Measurements from ENCODE around the gene MYO9B. TPM values are rescaled to one million over a fixed set of nuclear protein-coding genes. Genes with fewer than 3 reads are reported as not detected.

The MYO9B gene
- total and polyA plus RNA-seq, 10 donors, result 70.5 to 329 (median 256) TPM

DNA sequence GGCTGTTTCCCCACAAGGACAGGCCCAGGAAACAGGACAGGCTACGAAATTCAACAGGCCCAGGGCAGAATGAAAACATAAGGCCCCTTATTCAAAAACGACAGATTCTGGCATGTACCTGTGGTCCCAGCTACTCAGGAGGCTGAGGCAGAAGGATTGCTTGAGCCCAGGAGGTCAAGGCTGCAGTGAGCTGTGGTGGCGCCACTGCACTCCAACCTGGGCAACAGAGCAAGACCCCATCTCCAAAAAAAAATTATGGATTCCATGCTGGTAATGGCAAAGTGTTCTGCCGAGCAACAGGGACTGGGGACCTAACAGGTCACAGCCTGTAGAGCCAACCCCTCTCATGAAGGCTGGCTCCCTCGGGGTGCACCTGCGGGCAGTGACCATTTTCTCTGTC is 87.0 kb downstream of the MYO9B start:
- TF ChIP-seq POLR2A (IDR thresholded peaks at IDR 0.05) (no peak), POLR2AphosphoS5 (IDR thresholded peaks at IDR 0.05) (no peak)
- TF ChIP-seq, protein P1, sequence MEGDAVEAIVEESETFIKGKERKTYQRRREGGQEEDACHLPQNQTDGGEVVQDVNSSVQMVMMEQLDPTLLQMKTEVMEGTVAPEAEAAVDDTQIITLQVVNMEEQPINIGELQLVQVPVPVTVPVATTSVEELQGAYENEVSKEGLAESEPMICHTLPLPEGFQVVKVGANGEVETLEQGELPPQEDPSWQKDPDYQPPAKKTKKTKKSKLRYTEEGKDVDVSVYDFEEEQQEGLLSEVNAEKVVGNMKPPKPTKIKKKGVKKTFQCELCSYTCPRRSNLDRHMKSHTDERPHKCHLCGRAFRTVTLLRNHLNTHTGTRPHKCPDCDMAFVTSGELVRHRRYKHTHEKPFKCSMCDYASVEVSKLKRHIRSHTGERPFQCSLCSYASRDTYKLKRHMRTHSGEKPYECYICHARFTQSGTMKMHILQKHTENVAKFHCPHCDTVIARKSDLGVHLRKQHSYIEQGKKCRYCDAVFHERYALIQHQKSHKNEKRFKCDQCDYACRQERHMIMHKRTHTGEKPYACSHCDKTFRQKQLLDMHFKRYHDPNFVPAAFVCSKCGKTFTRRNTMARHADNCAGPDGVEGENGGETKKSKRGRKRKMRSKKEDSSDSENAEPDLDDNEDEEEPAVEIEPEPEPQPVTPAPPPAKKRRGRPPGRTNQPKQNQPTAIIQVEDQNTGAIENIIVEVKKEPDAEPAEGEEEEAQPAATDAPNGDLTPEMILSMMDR (IDR thresholded peaks at IDR 0.05 in 8 of 11, conservative IDR thresholded peaks at IDR 0.05 in 3 of 11), result no peak
- H3K27ac ChIP-seq, result no peak overlapping the region
- peaks cover 0 to 1% (median 0%) of the 10 kb centered on the region in 6 donors for H3K4me1 ChIP-seq
- 89 to 100% (median 95%) methylated on average over 6 of the region's 6 CpGs for WGBS, 5 donors
- DNase-seq, result no peak
- intact Hi-C loops (cut with DNase I; ENCODE audit: low total_unique reads), result no loop called here
- peaks cover 0 to 10% (median 4%) of the 10 kb centered on the region in 8 donors for H3K9me3 ChIP-seq
- no peaks in the 10 kb centered on the region for H3K27me3 ChIP-seq (replicated peaks in 1 of 7)
- H3K36me3 ChIP-seq, result peaks cover 8 to 100% (median 98%) of the 10 kb centered on the region in 6 donors
- H3K4me3 ChIP-seq, result no peak overlapping the region

DNA sequence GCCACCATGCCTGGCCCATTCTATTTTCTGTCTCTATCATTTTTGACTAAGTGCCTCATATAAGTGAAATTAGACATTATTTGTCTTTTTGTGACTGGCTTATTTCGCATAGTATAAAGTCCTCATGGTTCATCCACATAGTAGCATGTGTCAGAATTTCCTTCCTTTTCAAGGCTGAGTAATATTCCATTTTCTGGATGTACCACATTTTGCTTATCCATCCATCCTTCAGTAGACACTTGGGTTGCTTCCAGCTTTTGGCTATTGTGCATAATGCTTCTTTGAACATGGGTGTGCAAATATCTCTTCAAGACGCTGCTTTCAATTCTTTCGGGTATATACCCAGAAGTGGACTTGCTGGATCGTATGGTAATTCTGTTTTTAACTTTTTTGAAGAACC is 88.1 kb downstream of the MYO9B start:
- no peak overlapping the region for H3K4me3 ChIP-seq
- H3K27ac ChIP-seq, result no peak overlapping the region
- intact Hi-C loops (cut with DNase I; ENCODE audit: low total_unique reads), result no loop called here
- H3K27me3 ChIP-seq (replicated peaks in 1 of 7), result no peaks in the 10 kb centered on the region
- H3K4me1 ChIP-seq, result no peaks in the 10 kb centered on the region
- DNase-seq, result no peak
- TF ChIP-seq, protein P1 (IDR thresholded peaks at IDR 0.05 in 8 of 11, conservative IDR thresholded peaks at IDR 0.05 in 3 of 11), result no peak
- H3K9me3 ChIP-seq, result peaks cover 0 to 10% (median 4%) of the 10 kb centered on the region in 8 donors
- peaks cover 8 to 100% (median 98%) of the 10 kb centered on the region in 6 donors for H3K36me3 ChIP-seq
- WGBS, 5 donors, result 94 to 99% (median 98%) methylated on average over 4 of the region's 4 CpGs

DNA sequence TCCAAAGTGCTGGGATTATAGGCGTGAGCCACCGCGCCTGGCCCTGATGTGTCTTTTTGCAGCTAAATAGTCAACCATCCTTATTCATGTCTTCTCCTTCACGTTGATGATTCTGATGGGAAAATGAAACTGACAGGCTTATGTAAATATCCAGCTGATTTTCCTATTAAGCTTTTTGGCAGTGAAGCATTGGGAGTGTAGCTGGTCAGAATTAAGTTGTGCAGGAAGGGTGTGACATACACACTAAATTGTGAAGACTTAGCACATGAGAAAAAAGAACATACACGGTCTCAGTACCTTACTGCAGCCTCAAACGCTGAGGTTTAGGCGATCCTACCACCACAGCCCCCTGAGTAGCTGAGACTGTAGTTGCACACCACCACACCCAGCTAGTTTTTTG is 89.1 kb downstream of the MYO9B start:
- no peak overlapping the region for H3K4me3 ChIP-seq
- H3K9me3 ChIP-seq, result peaks cover 0 to 10% (median 4%) of the 10 kb centered on the region in 8 donors
- peaks cover 8 to 100% (median 98%) of the 10 kb centered on the region in 6 donors for H3K36me3 ChIP-seq
- 80 to 92% (median 89%) methylated on average over 7 of the region's 7 CpGs for WGBS, 5 donors
- H3K4me1 ChIP-seq, result no peaks in the 10 kb centered on the region
- TF ChIP-seq POLR2A (IDR thresholded peaks at IDR 0.05) (no peak), POLR2AphosphoS5 (IDR thresholded peaks at IDR 0.05) (no peak)
- TF ChIP-seq, protein P1 (IDR thresholded peaks at IDR 0.05 in 8 of 11, conservative IDR thresholded peaks at IDR 0.05 in 3 of 11), result no peak
- no peaks in the 10 kb centered on the region for H3K27me3 ChIP-seq (replicated peaks in 1 of 7)
- no peak overlapping the region for H3K27ac ChIP-seq
- intact Hi-C loops (cut with DNase I; ENCODE audit: low total_unique reads), result no loop called here
- no peak for DNase-seq

DNA sequence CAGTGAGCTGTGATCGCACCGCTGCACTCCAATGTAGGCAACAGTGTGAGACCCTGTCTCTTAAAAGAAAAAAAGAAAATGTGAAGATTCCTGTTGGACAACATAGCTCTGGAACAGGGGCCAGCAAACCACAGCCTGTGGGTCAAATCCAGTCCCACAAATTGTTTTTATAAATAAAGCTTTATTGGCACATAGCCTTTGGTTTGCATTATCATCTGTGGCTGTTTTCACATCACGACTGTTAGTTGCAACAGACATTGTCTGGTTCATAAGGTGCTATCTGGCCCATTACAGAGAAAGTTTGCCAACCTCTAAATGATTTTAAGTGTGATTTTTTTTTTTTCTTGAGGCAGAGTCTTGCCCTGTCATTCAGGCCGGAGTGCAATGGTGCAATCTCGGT is 90.1 kb downstream of the MYO9B start:
- intact Hi-C loops (cut with DNase I; ENCODE audit: low total_unique reads), result no loop called here

More for the DNA sequence above, 90.1 kb downstream of the MYO9B start:
- Histone ChIP-seq H3K36me3 (peaks cover 8 to 100% (median 95%) of the 10 kb centered on the region in 6 donors), H3K9me3 (peaks cover 0 to 10% (median 4%) of the 10 kb centered on the region in 8 donors), H3K27me3 (replicated peaks in 1 of 7) (no peaks in the 10 kb centered on the region), H3K4me1 (peaks cover 0 to 10% (median under 1%) of the 10 kb centered on the region in 6 donors), H3K4me3 (no peak overlapping the region), H3K27ac (no peak overlapping the region)
- no peak for DNase-seq
- 78 to 99% (median 94%) methylated on average over 5 of the region's 5 CpGs for WGBS, 5 donors
- TF ChIP-seq, protein P1 (IDR thresholded peaks at IDR 0.05 in 8 of 11, conservative IDR thresholded peaks at IDR 0.05 in 3 of 11), result no peak
- TF ChIP-seq POLR2AphosphoS5 (IDR thresholded peaks at IDR 0.05), result no peak
- no peak for TF ChIP-seq POLR2A (IDR thresholded peaks at IDR 0.05)

Data from spleen (tissue), 11 donors.